SKM-1 (cell line): ENCODE data around the gene MPND.
A peak's percentile ranks its signal among the peaks of the same experiment; 100 is the strongest.

Experiments used
- DNase-seq: peaks from one replicate; lab custom pipeline; 2025; ENCODE audit not compliant: unreplicated experiment; lab: John Stamatoyannopoulos, UW

MPND gene

DNA sequence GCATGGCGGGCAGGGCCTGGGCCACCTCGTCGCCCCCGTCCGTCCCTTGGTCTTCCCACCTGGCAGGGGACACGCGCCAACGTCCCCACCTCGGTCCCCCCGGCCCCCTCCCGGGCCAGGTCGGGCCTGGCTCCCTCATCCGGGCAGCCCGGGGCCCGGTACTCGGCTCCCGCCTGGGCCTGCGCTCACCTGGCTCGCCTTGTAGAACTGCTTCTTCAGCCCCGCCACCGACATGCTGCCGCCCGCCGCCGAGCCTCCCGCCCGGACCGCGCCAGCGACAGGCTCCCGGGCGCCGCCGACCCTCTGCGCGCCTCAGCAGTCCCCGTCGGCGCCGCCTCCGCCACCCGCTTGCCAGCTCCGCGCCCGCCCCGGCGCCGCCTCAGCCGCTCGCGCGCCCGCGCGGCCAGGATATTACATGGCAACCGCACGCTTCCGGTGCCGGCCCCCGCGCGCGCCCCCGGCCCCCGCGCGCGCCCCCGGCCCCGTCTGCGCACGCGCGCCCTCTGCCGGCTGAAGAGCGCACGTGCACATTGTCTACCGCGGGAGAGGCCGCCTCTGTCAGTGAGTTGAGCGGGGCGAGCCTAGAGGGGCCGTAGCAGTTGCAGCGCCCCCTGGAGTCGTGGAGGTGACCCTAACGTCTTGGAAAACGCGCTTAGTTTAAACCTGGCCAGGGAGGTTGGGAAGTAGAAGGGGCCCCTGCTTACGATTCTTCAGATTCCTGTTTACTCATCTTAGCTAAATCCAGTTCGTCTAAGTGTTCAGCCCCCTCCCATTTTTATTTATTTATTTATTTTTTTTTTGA lies 57.0 kb downstream of the MPND start, which contains the start of gene SH3GL1:
TSS of gene SH3GL1 (minus strand) at position 413 of the 802 bp plus-strand sequence. CDS start at position 234, 179 bp downstream.
- peak; percentile 88 for DNase-seq

DNA sequence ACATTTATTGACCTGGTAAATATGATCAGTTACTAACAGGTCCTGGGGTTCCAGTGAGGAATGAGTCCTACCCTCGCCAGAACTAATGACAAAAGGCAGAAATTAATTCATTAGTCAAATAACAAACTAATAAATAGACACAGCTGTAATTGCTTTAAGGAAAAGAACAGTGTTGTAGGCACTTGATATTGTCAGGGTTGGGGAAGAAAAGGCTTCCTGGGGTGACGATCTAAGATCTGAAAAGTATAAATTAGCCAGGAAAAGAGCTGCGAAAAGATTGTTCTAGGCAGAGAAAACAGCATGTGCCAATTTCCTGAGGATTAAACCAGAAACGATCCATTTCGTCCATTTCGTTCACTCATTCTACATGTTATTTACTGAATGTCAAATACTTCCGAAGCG lies 58.4 kb downstream of the MPND start:
- DNase-seq = peak; percentile 63

DNA sequence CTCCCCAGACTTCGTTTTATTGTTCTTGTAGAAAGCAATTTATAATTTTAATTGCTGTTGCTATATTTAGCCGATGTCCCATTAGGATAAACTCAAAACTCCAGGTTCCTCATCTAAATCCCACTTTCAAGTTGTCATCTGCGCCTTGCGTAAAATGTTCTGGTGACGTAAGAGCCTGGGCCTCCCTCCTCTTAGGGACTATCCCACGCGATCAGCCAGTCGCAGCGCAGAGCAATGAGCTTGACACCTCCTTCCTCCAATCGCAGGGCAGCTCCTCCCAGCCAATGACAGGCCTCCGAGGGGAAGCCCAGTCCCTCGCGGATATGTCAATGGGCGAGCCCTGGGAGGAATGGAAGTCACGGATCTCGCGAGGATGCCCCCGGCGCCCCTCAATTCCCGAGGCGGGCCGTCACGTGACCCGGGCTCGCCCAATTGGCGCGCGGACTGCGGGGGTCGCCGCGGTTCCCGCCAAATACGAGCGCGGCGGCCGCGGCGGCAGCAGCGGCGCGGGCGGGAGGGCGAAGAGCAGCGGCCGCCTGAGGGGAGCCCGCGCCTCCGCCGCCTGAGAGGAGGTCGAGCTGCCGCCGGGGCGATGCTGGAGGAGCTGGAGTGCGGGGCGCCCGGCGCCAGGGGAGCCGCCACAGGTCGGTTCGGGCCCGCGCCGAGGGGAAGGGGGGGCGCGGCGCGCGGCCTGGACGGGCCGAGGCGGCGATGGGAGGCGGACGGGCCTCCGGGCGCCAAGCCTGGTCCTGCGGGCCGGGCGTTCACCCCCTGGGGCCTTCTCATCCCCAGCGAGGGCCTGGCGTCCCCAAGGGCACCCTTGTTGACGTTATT lies 59.0 kb downstream of the MPND start, which contains the start of gene CHAF1A:
TSS of gene CHAF1A (plus strand) at position 470 of the 834 bp plus-strand sequence. CDS start at position 593, 123 bp downstream.
- peak; percentile 99 for DNase-seq

DNA sequence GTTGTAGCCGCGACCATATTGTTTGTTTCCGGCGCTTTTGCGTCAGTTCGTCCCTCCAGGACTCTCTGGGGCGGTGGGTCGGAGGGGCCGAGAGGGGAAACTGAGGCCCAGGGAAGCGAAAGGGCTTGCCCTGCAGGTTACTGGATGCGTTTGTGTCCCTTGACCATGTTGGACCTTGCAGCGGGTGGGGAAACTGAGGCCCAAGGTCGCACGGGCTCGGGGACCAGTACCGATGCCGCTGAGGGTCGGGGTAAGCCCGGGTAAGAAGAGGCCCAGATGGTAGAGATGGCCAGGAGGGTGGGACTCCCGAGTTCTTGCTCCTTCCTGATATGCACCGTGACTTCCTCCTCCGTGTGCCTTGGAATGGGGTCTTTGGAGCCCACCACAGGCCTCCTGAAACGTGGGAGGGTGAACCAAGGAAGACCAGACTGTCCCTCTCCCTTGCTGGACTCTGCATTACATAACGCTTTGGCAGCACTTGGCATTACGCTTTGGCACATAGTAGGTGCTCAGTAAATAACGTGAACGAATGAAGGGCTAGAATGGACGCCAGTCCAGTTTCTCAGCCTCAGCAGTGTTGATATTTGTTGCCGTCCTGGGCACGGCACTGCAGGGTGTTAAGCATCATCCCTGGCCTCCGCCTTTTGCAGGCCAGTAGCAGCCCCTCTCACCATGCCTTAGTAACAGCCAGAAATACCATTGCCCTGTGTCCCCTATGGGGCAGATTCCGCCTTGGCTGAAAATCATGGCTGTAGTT lies 59.8 kb downstream of the MPND start:
- no peak for DNase-seq

DNA sequence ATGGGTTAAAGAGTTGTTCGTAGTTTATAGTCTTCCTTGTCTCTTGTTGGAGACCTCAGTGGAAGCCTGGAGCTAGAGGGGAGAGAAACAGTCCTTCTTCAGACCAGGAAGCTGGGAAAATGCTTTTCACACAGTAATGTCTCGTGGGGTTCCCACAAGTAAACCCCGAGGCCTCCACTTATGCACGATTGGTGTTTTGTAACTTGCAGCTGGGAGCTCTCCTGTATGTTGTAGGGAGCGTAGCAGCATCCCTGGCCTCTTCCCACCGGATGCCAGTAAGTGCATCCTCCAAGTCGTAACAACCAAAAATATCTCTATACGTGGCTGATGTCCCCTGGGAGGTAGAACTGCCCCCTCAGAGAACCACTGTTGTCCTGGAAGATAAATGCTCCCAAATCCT lies 62.6 kb downstream of the MPND start:
- DNase-seq = no peak

DNA sequence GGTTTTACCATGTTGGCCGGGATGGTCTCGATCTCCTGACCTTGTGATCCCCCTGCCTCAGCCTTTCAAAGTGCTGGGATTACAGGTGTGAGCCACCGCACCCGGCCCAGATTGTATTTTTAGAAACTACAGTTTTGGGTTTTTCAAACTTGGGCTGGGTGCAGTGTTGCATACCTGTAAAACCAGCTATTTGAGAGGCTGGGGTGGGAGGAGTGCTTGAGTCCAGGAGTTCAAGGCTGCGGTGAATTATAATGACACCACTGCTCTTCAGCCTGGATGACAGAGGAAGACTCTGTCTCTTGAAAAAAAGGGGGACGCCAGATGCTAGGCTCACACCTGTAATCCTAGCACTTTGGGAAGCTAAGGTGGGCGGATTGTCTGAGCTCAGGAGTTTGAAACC lies 63.3 kb downstream of the MPND start:
- no peak for DNase-seq

DNA sequence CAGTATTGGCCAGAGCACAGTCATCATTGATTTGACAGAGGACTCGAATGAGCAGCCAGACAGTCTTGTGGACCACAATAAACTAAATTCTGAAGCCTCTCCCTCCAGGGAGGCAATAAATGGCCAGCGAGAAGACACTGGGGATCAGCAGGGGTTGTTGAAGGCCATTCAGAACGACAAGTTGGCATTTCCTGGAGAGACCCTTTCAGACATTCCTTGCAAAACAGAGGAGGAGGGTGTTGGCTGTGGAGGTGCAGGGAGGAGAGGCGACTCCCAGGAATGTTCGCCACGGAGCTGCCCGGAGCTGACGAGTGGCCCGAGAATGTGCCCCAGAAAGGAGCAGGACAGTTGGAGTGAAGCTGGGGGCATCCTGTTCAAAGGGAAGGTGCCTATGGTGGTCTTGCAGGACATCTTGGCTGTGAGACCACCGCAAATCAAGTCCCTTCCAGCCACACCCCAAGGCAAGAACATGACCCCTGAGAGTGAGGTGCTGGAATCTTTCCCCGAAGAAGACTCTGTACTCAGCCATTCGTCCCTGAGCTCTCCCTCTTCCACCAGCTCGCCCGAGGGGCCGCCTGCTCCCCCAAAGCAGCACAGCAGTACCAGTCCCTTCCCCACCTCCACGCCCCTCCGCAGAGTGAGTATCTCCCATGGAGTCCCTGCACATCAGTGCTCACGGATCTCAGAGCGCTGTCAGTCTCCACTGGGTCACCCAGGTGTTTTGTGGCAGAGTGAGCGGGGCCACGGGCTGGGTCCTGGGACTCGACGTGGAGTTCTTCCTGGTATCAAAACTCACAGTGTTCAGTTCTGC lies 66.0 kb downstream of the MPND start:
- no peak for DNase-seq
